ENCODE measurements around the gene CCND1.
A peak's percentile ranks its signal among the peaks of the same experiment; 100 is the strongest.
"Not testable (repeated sequence)": the region's sequence is repeated elsewhere in the genome, so short reads cannot be mapped to it uniquely, and the experiment has no call there.

CCND1 gene

GRCh38 chr11:69622097-69622681 lies 18.8 kb upstream of the CCND1 start:
- not testable (repeated sequence) for H3K27me3 ChIP-seq (ENCODE audit: control insufficient read depth, insufficient read depth, low read length); H3K4me1 ChIP-seq (ENCODE audit: control insufficient read depth, insufficient read depth, low read length); H3K9me3 ChIP-seq (ENCODE audit: control insufficient read depth, insufficient read depth, low read length); H3K9ac ChIP-seq (ENCODE audit: low read depth, low read length); H3K4me3 ChIP-seq (ENCODE audit: low read depth, low read length); H3K36me3 ChIP-seq (ENCODE audit: control insufficient read depth, insufficient read depth, low read length)

- Histone ChIP-seq H3K9ac (ENCODE audit: low read depth, low read length) (no peak overlapping the region), H3K27me3 (ENCODE audit: control insufficient read depth, insufficient read depth, low read length) (no peaks in the 10 kb centered on the region), H3K36me3 (ENCODE audit: control insufficient read depth, insufficient read depth, low read length) (no peaks in the 10 kb centered on the region), H3K4me1 (ENCODE audit: control insufficient read depth, insufficient read depth, low read length) (no peaks in the 10 kb centered on the region), H3K4me3 (ENCODE audit: low read depth, low read length) (no peak overlapping the region), H3K9me3 (ENCODE audit: control insufficient read depth, insufficient read depth, low read length) (peaks cover 4% of the 10 kb centered on the region)
Measured at GRCh38 chr11:69624293-69624692, 16.7 kb upstream of the CCND1 start.

DNA sequence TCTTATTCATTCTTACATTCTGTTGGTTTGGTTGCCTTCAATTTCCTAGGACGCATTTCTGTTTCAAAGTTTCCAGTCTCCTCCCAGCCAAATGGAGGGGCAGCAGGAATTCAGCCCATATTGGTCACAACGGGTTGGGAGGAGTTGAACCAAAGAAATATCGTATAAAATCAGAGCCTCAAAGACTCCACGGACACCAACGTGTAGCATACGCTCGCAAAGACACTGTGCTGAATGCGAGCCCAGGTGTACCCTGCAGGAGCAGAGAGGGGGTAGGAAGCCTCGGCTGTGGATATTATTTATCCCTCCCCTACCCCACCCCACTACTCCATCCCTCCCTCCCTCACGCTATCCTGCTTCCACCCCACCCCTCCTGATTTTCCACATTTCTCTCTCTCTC lies 15.5 kb upstream of the CCND1 start:
- Histone ChIP-seq H3K9ac (ENCODE audit: low read depth, low read length) (no peak overlapping the region), H3K9me3 (ENCODE audit: control insufficient read depth, insufficient read depth, low read length) (peaks cover 8% of the 10 kb centered on the region)

GRCh38 chr11:69627551-69627950 lies 13.4 kb upstream of the CCND1 start:
- no peaks in the 10 kb centered on the region for H3K36me3 ChIP-seq (ENCODE audit: control insufficient read depth, insufficient read depth, low read length)

More for the DNA sequence above, 15.5 kb upstream of the CCND1 start:
- no peak overlapping the region for H3K4me3 ChIP-seq (ENCODE audit: low read depth, low read length)
- no peaks in the 10 kb centered on the region for H3K4me1 ChIP-seq (ENCODE audit: control insufficient read depth, insufficient read depth, low read length)
- no peaks in the 10 kb centered on the region for H3K27me3 ChIP-seq (ENCODE audit: control insufficient read depth, insufficient read depth, low read length)
- no peaks in the 10 kb centered on the region for H3K36me3 ChIP-seq (ENCODE audit: control insufficient read depth, insufficient read depth, low read length)

DNA sequence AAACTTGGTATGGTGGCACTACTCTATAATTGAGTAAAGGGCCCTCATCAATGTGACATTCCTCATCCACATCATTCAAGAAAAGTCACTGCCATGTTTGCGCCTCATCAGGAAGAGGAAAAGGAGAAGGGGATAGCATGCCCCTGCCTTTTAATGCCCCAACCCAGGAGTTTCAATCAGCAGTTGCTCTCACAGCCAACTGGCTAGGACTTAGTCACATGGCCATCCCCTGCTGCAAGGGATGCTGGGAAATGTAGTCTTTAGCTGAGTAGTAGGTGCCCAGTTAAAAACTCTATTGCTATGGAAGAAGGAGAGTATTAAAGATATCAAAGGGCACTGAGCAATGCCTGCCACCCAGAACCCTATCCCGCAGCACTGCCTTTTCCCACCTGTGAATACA lies 10.9 kb upstream of the CCND1 start:
- H3K4me3 ChIP-seq (ENCODE audit: low read depth, low read length): no peak overlapping the region
- no peaks in the 10 kb centered on the region for H3K36me3 ChIP-seq (ENCODE audit: control insufficient read depth, insufficient read depth, low read length)
- H3K4me1 ChIP-seq (ENCODE audit: control insufficient read depth, insufficient read depth, low read length): no peaks in the 10 kb centered on the region
- H3K9me3 ChIP-seq (ENCODE audit: control insufficient read depth, insufficient read depth, low read length): peaks cover 8% of the 10 kb centered on the region
- H3K27me3 ChIP-seq (ENCODE audit: control insufficient read depth, insufficient read depth, low read length): peaks cover 2% of the 10 kb centered on the region
- no peak overlapping the region for H3K9ac ChIP-seq (ENCODE audit: low read depth, low read length)

More at GRCh38 chr11:69627551-69627950, 13.4 kb upstream of the CCND1 start:
- H3K9me3 ChIP-seq (ENCODE audit: control insufficient read depth, insufficient read depth, low read length): peaks cover 8% of the 10 kb centered on the region
- H3K27me3 ChIP-seq (ENCODE audit: control insufficient read depth, insufficient read depth, low read length): no peaks in the 10 kb centered on the region
- no peaks in the 10 kb centered on the region for H3K4me1 ChIP-seq (ENCODE audit: control insufficient read depth, insufficient read depth, low read length)
- H3K4me3 ChIP-seq (ENCODE audit: low read depth, low read length): no peak overlapping the region
- no peak overlapping the region for H3K9ac ChIP-seq (ENCODE audit: low read depth, low read length)

DNA sequence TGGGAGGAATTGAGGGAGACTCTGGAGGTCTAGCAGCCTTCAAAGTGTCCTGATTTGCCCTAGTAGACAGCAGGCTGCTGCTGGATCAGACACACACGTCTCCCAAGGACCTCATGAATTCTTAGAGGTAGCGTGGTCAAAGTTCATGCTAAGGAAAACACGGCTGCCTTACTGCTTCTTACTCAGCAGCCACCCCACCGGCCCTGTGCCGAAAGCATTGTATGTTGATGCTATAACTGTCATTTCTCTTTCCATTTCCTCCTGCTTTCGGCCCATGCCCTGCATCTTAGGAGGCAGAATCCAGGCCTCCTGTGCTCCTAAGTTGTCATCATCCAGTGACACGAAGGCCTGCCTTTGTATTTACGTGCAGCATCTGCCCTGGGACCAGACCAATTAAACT lies 10.5 kb upstream of the CCND1 start:
- H3K4me1 ChIP-seq (ENCODE audit: control insufficient read depth, insufficient read depth, low read length): no peaks in the 10 kb centered on the region
- no peaks in the 10 kb centered on the region for H3K36me3 ChIP-seq (ENCODE audit: control insufficient read depth, insufficient read depth, low read length)

DNA sequence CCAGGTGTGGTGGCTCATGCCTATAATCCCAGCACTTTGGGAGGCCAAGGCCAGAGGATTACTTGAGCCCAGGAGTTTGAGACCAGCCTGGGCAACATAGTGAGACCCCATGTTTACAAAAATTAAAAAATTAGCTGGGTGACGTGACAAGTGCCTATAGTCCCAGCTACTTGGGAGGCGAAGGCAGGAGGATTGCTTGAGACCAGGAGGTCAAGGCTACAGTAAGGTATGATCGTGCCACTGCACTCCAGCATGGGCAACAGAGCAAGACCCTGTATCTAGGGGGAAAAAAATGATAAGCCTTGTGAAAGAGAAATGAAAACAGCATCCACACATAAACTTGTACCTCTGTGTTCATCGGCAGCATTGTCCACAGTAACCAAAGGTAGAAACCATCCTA lies 8.1 kb upstream of the CCND1 start:
- H3K9me3 ChIP-seq (ENCODE audit: control insufficient read depth, insufficient read depth, low read length): peaks cover 8% of the 10 kb centered on the region
- H3K36me3 ChIP-seq (ENCODE audit: control insufficient read depth, insufficient read depth, low read length): no peaks in the 10 kb centered on the region
- peaks cover 4% of the 10 kb centered on the region for H3K4me1 ChIP-seq (ENCODE audit: control insufficient read depth, insufficient read depth, low read length)
- no peak overlapping the region for H3K9ac ChIP-seq (ENCODE audit: low read depth, low read length)
- H3K27me3 ChIP-seq (ENCODE audit: control insufficient read depth, insufficient read depth, low read length): peaks cover 24% of the 10 kb centered on the region
- H3K4me3 ChIP-seq (ENCODE audit: low read depth, low read length): no peak overlapping the region

More for the DNA sequence above, 10.5 kb upstream of the CCND1 start:
- H3K9me3 ChIP-seq (ENCODE audit: control insufficient read depth, insufficient read depth, low read length): peaks cover 8% of the 10 kb centered on the region
- no peak overlapping the region for H3K9ac ChIP-seq (ENCODE audit: low read depth, low read length)
- H3K27me3 ChIP-seq (ENCODE audit: control insufficient read depth, insufficient read depth, low read length): peaks cover 5% of the 10 kb centered on the region
- no peak overlapping the region for H3K4me3 ChIP-seq (ENCODE audit: low read depth, low read length)

DNA sequence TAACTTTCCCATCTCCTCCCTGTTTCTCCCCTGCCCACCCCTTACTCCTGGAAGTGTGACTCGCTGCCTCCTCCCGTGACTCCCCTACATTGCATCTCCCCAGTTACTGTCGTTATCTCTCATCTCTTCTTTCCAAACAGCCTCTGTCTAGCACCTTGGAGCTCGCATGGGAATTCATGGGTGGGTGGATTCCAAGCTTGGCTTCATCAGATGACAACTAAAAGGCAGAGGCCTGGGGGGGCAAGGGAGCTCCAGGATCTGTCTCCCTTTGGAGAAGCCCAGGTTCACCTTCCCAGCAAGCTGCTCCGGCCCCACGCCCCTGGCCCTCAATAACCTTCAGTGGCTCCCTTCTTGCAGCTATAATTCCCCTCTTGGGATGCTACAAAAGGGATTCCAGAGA lies 6.9 kb upstream of the CCND1 start:
- H3K36me3 ChIP-seq (ENCODE audit: control insufficient read depth, insufficient read depth, low read length): no peaks in the 10 kb centered on the region
- H3K4me3 ChIP-seq (ENCODE audit: low read depth, low read length): no peak overlapping the region
- no peak overlapping the region for H3K9ac ChIP-seq (ENCODE audit: low read depth, low read length)
- peaks cover 5% of the 10 kb centered on the region for H3K9me3 ChIP-seq (ENCODE audit: control insufficient read depth, insufficient read depth, low read length)
- peaks cover 24% of the 10 kb centered on the region for H3K27me3 ChIP-seq (ENCODE audit: control insufficient read depth, insufficient read depth, low read length)
- peaks cover 4% of the 10 kb centered on the region for H3K4me1 ChIP-seq (ENCODE audit: control insufficient read depth, insufficient read depth, low read length)

DNA sequence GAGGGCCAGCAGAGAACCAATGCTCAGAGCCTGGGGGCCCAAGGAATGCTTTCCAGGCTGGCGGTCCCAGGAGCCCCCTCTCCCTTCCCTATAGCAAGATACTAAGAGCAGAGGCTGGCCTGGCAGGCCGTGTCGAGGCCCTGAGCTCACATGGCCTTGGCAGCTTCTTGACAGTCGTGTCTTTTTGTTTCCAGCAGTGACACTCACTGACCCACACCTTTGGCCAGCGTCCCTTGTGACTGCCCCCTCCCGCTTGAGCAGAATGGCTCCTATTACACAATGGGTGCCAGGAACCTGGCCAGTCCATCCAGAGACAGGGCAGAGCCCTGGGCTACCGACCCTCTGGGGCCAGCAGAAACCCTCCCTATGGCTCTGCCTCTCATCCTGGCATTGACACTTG lies 6.4 kb upstream of the CCND1 start:
- no peak overlapping the region for H3K9ac ChIP-seq (ENCODE audit: low read depth, low read length)
- H3K27me3 ChIP-seq (ENCODE audit: control insufficient read depth, insufficient read depth, low read length): peaks cover 24% of the 10 kb centered on the region
- no peaks in the 10 kb centered on the region for H3K36me3 ChIP-seq (ENCODE audit: control insufficient read depth, insufficient read depth, low read length)
- no peak overlapping the region for H3K4me3 ChIP-seq (ENCODE audit: low read depth, low read length)
- peaks cover 4% of the 10 kb centered on the region for H3K4me1 ChIP-seq (ENCODE audit: control insufficient read depth, insufficient read depth, low read length)
- peaks cover 2% of the 10 kb centered on the region for H3K9me3 ChIP-seq (ENCODE audit: control insufficient read depth, insufficient read depth, low read length)

- Histone ChIP-seq H3K4me1 (ENCODE audit: control insufficient read depth, insufficient read depth, low read length) (peaks cover 4% of the 10 kb centered on the region), H3K36me3 (ENCODE audit: control insufficient read depth, insufficient read depth, low read length) (no peaks in the 10 kb centered on the region), H3K4me3 (ENCODE audit: low read depth, low read length) (no peak overlapping the region), H3K27me3 (ENCODE audit: control insufficient read depth, insufficient read depth, low read length) (peaks cover 28% of the 10 kb centered on the region), H3K9me3 (ENCODE audit: control insufficient read depth, insufficient read depth, low read length) (no peaks in the 10 kb centered on the region), H3K9ac (ENCODE audit: low read depth, low read length) (no peak overlapping the region)
Measured at GRCh38 chr11:69635195-69635594, 5.8 kb upstream of the CCND1 start.

DNA sequence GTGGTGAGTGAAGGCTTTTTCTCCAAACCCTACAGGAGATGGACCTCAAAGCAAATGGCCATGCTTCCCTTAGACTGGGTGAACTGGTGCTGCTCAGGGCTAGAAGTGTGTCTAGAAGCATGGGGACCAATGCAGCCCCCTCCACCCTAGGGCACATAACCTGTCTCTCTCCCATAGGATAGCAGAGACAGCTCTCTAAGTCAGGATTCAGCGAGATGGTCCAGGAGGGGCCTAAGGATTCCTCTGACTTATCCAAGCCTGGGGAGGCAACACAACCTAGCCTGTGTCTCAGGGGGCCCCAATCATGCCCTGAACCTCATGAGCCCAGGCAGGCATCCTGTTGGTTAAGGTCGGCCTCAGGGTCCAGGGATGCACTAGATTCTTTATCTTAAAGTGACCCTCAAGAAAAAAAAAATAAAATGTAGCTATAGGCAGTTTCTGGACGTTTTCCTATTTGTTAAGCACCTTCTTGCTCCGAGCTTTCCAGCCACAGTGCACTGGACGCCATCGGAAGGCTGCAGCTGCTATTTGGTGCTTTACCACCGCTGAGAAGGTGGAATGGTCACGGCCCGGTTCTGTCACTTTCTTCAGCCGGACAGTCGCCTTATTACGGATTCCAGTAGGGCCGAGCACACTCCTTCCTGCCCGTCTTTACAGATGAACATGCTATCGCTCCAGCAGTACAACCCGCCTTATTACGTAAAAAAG lies 5.0 kb upstream of the CCND1 start:
- H3K27me3 ChIP-seq (ENCODE audit: control insufficient read depth, insufficient read depth, low read length): peaks cover 30% of the 10 kb centered on the region
- no peaks in the 10 kb centered on the region for H3K36me3 ChIP-seq (ENCODE audit: control insufficient read depth, insufficient read depth, low read length)
- peak overlapping the region; percentile 58 for H3K4me3 ChIP-seq (ENCODE audit: low read depth, low read length)
- H3K4me1 ChIP-seq (ENCODE audit: control insufficient read depth, insufficient read depth, low read length): peaks cover 4% of the 10 kb centered on the region
- no peaks in the 10 kb centered on the region for H3K9me3 ChIP-seq (ENCODE audit: control insufficient read depth, insufficient read depth, low read length)
- H3K9ac ChIP-seq (ENCODE audit: low read depth, low read length): no peak overlapping the region

- Histone ChIP-seq H3K27me3 (ENCODE audit: control insufficient read depth, insufficient read depth, low read length) (peaks cover 30% of the 10 kb centered on the region), H3K4me1 (ENCODE audit: control insufficient read depth, insufficient read depth, low read length) (peaks cover 4% of the 10 kb centered on the region), H3K9ac (ENCODE audit: low read depth, low read length) (no peak overlapping the region), H3K36me3 (ENCODE audit: control insufficient read depth, insufficient read depth, low read length) (no peaks in the 10 kb centered on the region), H3K4me3 (ENCODE audit: low read depth, low read length) (peak overlapping the region; percentile 58), H3K9me3 (ENCODE audit: control insufficient read depth, insufficient read depth, low read length) (no peaks in the 10 kb centered on the region)
Measured at GRCh38 chr11:69636512-69637197, 4.3 kb upstream of the CCND1 start.

Data from iPS-15b (cell line).